ENCODE data around the gene MIA3. TPM values are rescaled to one million over a fixed set of nuclear protein-coding genes. Genes with fewer than 3 reads are reported as not detected.

MIA3 gene
- polyA plus RNA-seq, 1 of the 3 experiments (the other 2 are of a cell fraction): 51.4 TPM

DNA sequence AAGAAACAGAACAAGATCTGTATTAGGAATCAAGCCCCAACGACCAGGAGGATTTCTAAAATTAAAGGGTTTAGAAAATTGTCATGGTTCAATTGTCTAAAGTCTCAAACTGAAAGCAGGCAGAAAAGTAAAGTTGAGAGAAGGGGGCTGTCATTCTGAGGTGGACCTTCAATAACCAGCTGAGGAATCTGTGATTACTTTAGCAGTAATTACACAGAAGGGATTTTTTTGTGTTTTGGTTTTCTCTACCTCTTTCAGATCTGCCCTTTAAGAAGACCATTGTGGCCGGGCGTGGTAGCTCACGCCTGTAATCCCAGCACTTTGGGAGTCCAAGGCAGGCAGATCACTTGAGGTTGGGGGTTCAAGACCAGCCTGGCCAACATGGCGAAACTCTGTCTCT is 77.0 kb downstream of the MIA3 start:
- no peaks in the 10 kb centered on the region for H3K27me3 ChIP-seq (ENCODE audit: insufficient read depth)
- TF ChIP-seq CTCF (IDR thresholded peaks at IDR 0.05): no peak
- no peak for TF ChIP-seq TCF12 (IDR thresholded peaks at IDR 0.05)
- no peak for TF ChIP-seq EZH2phosphoT487 (IDR thresholded peaks at IDR 0.05; ENCODE audit: borderline replicate concordance, low read depth)
- TF ChIP-seq, protein P1, sequence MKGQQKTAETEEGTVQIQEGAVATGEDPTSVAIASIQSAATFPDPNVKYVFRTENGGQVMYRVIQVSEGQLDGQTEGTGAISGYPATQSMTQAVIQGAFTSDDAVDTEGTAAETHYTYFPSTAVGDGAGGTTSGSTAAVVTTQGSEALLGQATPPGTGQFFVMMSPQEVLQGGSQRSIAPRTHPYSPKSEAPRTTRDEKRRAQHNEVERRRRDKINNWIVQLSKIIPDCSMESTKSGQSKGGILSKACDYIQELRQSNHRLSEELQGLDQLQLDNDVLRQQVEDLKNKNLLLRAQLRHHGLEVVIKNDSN (IDR thresholded peaks at IDR 0.05; ENCODE audit: borderline replicate concordance, low read depth): no peak
- no peak for TF ChIP-seq MEF2A (IDR thresholded peaks at IDR 0.05; ENCODE audit: borderline replicate concordance, low read depth)
- TF ChIP-seq NRF1 (IDR thresholded peaks at IDR 0.05; ENCODE audit: low read depth, low read length): no peak
- WGBS (ENCODE audit: low lambda C conversion rate): 90% methylated on average over 5 of the region's 5 CpGs
- ChIA-PET CTCF (interaction anchor here (1.2 kb wide), 1 partner anchor 9 kb away, joined by 3 read pairs; no protein-coding TSS in a partner anchor), POLR2A (no interaction called here)
- peaks cover 0 to 7% of the 10 kb centered on the region in 2 experiments; a peak in 2 of 4 replicates for H3K4me1 ChIP-seq (ENCODE audit: control insufficient read depth in 1 of 2, insufficient read depth in 2 of 2, low read depth in 1 of 2, low read length in 1 of 2)
- H3K4me2 ChIP-seq: no peak overlapping the region
- no peak overlapping the region for H3K9ac ChIP-seq
- no peak overlapping the region for H3K27ac ChIP-seq (ENCODE audit: low read depth in 2 of 2, low read length in 1 of 2)
- no peaks in the 10 kb centered on the region for H3K9me3 ChIP-seq
- H3K79me2 ChIP-seq (ENCODE audit: insufficient read depth): peaks cover 42% of the 10 kb centered on the region
- DNase-seq: no peak
- no peak overlapping the region for H3K4me3 ChIP-seq (ENCODE audit: low read depth in 2 of 2, low read length in 1 of 2)
- no peaks in the 10 kb centered on the region for H4K20me1 ChIP-seq (ENCODE audit: insufficient read depth)
- H3K36me3 ChIP-seq (replicated peaks in 1 of 2; ENCODE audit: control insufficient read depth in 1 of 2, insufficient read depth in 2 of 2, low read length in 1 of 2): peaks cover 36 to 58% of the 10 kb centered on the region in 2 experiments
- H3F3A ChIP-seq (replicated peaks; ENCODE audit: insufficient read depth): peaks cover 12% of the 10 kb centered on the region
- H2AFZ ChIP-seq (ENCODE audit: low read depth): no peak overlapping the region
- H3K9me2 ChIP-seq: no peaks in the 10 kb centered on the region

DNA sequence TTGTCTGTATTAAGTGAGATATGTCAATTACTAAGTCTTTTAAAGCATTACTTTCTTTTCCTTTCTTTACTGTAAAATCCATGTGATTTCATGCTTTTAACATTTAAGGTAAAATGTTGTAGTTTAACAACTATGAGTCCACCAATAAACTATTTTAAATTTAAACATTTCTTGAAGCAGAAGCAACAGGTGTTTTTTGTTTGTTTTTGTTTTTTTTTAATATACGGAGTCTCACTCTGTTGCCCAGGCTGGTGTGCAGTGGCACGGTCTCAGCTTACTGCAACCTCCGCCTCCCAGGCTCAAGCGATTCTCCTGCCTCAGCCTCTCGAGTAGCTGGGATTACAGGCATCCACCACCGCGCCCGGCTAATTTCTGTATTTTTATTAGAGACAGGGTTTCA is 78.8 kb downstream of the MIA3 start:
- no peaks in the 10 kb centered on the region for H4K20me1 ChIP-seq (ENCODE audit: insufficient read depth)
- peaks cover 31 to 61% of the 10 kb centered on the region in 2 experiments for H3K36me3 ChIP-seq (replicated peaks in 1 of 2; ENCODE audit: control insufficient read depth in 1 of 2, insufficient read depth in 2 of 2, low read length in 1 of 2)
- DNase-seq: no peak
- peaks cover 0 to 7% of the 10 kb centered on the region in 2 experiments; a peak in 2 of 4 replicates for H3K4me1 ChIP-seq (ENCODE audit: control insufficient read depth in 1 of 2, insufficient read depth in 2 of 2, low read depth in 1 of 2, low read length in 1 of 2)
- ChIA-PET CTCF (interaction anchor here (1.6 kb wide), 1 partner anchor 13 kb away, joined by 3 read pairs; no protein-coding TSS in a partner anchor), POLR2A (no interaction called here)
- no peaks in the 10 kb centered on the region for H3K27me3 ChIP-seq (ENCODE audit: insufficient read depth)
- no peak overlapping the region for H3K27ac ChIP-seq (ENCODE audit: low read depth in 2 of 2, low read length in 1 of 2)
- peaks cover 53% of the 10 kb centered on the region for H3K79me2 ChIP-seq (ENCODE audit: insufficient read depth)
- no peak overlapping the region for H2AFZ ChIP-seq (ENCODE audit: low read depth)
- no peaks in the 10 kb centered on the region for H3K9me3 ChIP-seq
- peaks cover 9% of the 10 kb centered on the region for H3F3A ChIP-seq (replicated peaks; ENCODE audit: insufficient read depth)
- no peaks in the 10 kb centered on the region for H3K9me2 ChIP-seq
- no peak overlapping the region for H3K9ac ChIP-seq
- no peak overlapping the region for H3K4me3 ChIP-seq (ENCODE audit: low read depth in 2 of 2, low read length in 1 of 2)
- TF ChIP-seq, protein P2, sequence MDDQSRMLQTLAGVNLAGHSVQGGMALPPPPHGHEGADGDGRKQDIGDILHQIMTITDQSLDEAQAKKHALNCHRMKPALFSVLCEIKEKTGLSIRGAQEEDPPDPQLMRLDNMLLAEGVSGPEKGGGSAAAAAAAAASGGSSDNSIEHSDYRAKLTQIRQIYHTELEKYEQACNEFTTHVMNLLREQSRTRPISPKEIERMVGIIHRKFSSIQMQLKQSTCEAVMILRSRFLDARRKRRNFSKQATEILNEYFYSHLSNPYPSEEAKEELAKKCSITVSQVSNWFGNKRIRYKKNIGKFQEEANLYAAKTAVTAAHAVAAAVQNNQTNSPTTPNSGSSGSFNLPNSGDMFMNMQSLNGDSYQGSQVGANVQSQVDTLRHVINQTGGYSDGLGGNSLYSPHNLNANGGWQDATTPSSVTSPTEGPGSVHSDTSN (IDR thresholded peaks at IDR 0.05): no peak
- TF ChIP-seq FOXM1 (IDR thresholded peaks at IDR 0.05; ENCODE audit: low read depth): no peak
- no peak for TF ChIP-seq RXRA (IDR thresholded peaks at IDR 0.05; ENCODE audit: borderline replicate concordance, low read depth)
- TF ChIP-seq RAD21 (IDR thresholded peaks at IDR 0.05; ENCODE audit: low read length): no peak
- no peak for TF ChIP-seq MXI1 (IDR thresholded peaks at IDR 0.05; ENCODE audit: low read depth, low read length)
- TF ChIP-seq GATA2 (CRISPR knock-in tag; IDR thresholded peaks at IDR 0.05): no peak
- TF ChIP-seq ELF1 (IDR thresholded peaks at IDR 0.05): no peak
- 96% methylated on average over 8 of the region's 8 CpGs for WGBS (ENCODE audit: low lambda C conversion rate)
- no peak overlapping the region for H3K4me2 ChIP-seq
